SH-SY5Y (cell line): ENCODE results near the gene TRIM38.

Experiments
- GATA2 ChIP-seq: IDR thresholded peaks from 2 replicates; pipeline ENCODE4 v1.6.1; 2011; ENCODE audit warnings: mild to moderate bottlenecking, low read depth, low read length
- GATA3 ChIP-seq: IDR thresholded peaks from 2 replicates; pipeline ENCODE4 v1.6.1; 2011; ENCODE audit warnings: low read depth, mild to moderate bottlenecking, low read length, moderate library complexity

DNA sequence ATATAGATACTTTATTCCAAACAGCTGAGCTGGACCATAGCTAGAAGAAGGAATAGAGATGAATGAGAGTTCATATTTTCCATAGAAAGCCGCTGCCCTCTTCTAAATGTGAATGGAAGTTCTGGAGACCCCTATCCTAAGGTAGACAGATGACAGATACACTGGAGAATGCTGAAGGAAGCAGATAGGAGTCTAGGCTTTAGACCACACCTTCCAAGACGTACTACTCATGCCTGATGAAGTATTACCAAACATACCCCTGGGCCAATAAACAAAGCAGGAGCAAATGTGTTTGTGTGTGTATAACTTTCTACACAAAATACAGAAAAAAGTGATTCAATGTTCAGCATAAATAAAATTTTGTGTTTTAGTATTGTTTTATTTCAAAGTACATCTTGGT is 23.0 kb upstream of the TRIM38 start:
- TF ChIP-seq GATA2 (no peak), GATA3 (no peak)
